HG03571 (cell line): Measurements from ENCODE around the gene SLC35A1.
"Not testable (repeated sequence)": the region's sequence is repeated elsewhere in the genome, so short reads cannot be mapped to it uniquely, and the experiment has no call there.

Experiments
- ATAC-seq: cut with Tn5 transposase; IDR thresholded peaks from one replicate; pipeline ENCODE4 v1.9.1; 2021; ENCODE audit not compliant: unreplicated experiment

The SLC35A1 gene, protein sequence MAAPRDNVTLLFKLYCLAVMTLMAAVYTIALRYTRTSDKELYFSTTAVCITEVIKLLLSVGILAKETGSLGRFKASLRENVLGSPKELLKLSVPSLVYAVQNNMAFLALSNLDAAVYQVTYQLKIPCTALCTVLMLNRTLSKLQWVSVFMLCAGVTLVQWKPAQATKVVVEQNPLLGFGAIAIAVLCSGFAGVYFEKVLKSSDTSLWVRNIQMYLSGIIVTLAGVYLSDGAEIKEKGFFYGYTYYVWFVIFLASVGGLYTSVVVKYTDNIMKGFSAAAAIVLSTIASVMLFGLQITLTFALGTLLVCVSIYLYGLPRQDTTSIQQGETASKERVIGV

DNA sequence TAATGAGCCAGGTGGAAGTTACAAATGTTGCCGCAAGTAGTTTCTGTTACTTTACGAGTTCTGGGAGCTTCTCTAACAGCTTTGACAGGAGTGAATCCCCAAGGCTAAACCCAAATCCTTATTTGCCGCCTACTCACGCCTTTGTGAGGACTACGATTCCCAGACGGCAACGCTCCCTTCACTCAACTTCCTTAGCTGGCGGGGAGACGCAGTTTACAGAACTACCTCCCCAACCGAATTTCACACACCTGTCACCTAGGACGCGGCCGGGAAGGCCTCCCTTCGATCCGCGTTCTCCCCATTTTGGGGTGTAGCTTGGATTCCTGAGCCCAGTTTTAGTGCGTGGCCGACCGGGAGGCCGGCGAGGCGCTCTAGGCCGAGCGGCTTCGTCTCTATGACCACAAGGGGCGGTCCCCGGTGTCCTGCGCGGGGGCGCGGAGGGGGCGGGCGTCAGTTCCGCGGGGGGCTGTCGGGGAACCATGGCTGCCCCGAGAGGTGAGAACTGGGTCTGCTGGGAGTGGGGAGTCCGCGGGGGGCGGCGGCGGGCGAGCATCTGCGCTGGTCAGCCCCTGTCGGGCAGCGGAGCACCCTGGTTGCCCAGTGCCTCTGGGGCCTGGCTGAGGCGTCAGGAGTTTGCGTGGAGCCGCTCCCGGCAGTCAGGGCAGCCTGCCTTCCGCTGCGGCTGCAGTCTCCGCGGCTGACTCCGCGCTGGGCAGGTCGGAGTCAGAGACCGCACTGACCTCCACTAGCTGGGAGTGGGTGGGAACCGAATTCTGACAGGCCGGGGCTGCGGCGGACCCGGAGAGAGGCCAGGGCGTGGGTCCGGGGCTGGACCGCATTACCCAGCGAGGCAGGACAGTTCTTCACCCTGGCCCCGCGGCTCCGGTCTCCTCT lies at the start of gene SLC35A1:
SLC35A1 (plus strand) TSS at position 450 of the 894 bp plus-strand sequence; CDS start at position 480, 30 bp downstream.
- ATAC-seq, result peak; percentile 93

DNA sequence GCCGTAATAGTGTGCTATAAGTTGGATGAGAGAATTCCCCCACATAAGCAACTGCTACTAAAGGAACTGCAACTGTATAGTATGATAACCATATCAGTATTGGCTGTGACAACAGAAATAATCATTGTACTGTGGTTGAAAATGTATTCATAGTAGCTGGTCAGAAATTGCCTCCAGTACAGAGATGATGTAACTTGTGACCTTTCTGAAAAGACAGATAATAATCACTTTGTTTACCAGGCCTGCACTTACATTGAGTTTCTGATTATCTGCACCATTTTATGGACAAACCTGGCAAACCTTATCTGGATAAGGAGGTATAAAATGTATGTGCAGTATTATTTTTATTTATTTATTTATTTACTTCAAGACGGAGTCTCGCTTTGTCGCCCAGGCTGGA lies 46.0 kb upstream of the SLC35A1 start:
- no peak for ATAC-seq

DNA sequence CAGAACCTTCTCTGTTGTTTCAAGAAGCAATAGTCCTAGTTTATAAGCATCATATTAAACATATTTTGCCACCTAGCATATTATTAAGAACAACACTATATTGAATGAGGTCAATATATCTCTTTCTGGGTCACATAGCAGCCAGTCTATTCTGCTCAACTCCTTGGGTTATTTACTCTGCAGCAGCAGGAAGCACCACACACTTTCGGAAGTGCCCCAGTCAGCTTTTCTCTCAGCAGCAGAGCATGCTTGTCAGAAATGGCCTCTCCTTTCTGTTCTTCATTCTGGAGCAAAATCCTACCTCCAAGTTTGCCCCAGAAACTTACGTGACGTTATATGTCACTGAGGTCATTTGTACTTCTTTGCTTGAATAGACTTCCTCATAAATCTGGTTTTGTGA lies 42.3 kb upstream of the SLC35A1 start:
- no peak for ATAC-seq

DNA sequence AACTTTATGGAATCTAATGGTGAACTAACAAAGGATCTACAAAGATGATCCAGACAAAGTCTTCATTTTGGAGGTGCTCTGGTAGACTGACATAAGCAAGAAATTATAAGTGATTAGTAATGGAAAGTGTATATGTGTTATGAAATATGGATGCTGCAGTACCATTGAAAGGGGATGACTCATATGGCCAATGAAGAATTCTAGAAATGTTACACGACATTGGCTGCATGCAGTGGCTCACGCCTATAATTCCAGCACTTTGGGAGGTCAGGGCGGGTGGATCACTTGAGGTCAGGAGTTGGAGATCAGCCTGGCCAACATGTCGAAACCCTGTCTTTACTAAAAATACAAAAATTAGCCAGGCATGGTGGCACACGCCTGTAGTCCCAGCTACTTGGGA lies 41.5 kb upstream of the SLC35A1 start:
- ATAC-seq, result no peak

DNA sequence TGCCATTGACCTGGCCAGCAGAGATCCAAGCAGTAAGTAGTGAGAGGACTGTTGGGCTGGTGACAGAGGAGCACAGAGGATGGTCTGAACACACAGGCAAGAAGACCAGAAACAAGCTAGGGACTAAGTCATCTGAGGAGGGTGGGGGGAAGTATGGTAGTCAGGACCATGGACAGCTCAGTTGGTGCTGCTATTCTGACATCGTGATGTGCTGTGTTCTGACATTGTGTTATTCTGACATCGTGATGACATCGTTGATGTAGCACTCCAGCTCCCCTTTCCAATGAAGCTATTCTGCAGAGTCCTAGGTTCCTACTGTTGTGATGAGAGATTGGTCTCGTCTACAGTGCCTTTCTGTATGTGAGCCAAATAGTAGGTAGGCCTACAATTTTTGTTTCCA lies 36.3 kb upstream of the SLC35A1 start:
- ATAC-seq, result no peak

DNA sequence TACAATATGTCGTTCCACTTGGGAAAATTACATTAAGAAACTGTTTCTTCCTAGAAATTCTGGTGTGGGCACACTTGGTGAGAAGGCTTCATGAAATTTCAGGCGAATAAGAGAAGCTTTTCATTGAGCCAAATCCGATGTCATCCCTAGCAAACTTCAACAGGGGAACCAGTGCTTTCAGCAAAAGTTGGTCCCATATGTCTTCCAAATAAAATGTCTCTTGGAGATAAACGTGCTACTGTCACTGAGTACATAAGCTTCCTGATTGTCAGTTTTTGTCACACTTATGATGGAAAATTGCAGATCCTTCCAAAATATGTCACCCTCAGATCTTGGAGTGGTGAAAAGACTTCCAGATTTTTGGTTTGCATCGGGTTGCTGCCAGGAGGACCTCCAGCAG lies 31.1 kb upstream of the SLC35A1 start:
- ATAC-seq, result no peak

DNA sequence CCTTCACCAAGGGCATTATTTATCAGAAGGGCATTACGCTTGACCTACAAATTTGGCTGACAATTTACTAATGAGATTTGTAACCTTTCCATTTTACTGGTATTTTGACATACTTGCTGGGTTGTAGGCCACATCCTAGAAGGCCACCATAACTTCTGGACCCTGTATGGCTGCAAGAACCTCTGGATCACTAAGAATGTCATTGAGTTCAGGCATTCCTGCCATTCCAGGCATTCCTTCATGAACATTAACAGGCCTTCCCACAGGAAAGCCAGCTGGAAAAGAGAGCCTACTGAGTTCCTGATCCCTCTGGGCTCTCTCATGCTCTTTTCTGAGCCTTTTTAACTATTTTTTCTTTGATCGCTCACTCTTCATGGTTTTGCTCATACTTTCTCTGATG lies 28.4 kb upstream of the SLC35A1 start:
- no peak for ATAC-seq

DNA sequence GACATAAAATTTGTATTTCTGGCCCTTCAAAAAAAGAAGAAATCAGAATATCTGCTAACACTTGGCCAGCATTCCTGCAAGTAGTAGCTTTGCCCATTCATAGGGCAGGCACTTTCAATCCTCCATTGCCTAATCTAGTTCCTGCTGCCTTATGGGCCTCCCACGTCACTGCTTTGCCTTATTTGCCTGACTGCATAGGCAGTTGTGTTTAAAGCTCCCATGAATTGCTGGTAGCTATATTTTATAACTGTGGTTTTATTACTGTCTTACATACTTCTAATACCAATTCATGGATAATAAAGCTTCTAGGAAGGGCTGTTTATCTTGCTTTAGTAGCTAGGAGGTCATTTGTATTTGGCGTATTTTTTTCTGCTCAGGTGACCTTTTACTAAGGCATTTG lies 7.7 kb upstream of the SLC35A1 start:
- ATAC-seq, result no peak

DNA sequence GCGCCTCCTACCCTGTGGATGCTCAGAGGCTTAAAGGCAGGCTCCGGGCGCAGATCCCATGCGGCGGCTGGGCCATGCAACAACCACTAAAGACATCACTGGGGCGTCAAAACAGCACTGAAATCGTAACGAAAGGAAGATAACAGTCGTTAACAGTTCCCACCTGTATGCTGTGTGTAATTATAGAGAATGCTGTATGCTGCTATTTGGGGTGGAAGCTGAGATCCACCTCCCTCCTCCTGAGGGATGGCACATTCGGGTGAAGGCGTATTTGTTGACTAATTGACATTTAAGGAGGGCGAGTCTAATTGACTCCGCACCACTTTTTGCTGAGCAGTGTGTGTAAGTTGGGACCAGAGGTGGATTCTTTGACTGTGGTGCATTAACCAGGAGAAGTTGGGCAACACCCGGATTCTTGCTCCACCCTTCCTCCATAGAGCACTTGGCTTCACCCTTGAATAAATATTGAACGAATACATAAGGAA lies 687 bp downstream of the SLC35A1 start:
- ATAC-seq, result peak; percentile 60

DNA sequence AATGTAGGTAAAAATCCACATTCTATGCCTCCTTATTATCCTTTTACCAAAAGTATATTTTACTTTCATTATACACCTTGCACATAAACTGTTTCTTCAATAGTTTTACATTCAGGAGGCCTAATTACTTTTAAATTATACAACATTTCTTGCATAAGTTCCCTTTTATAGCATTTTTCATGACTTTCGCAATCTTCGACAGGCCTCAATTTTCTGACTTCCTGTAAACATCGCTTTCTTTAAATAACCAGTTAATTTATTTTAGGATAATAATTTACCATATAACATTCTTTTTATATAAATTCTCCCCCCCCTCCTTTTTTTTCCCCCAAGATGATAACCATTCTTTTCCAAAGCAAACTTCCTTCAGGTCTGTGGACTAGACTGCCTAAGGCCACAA lies 9.2 kb downstream of the SLC35A1 start:
- ATAC-seq, result no peak

DNA sequence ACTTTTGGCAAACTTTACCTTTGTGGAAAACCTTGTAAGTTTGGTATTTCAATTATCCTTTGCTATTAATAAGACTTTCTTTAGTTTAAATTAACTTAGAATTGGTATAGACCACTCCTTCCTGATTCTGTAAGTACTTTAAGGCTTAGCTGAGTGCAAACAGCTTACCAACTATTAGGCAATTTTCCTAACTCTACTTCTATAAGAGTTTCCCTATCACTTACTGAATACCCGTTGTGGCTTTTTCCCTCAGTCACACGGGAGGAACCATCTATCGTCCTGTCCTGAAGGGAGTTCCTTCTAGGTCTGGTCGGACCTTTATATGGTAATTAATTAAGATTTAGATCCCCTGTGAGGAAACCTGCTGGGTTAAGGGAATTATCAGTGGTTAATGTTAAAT lies 9.6 kb downstream of the SLC35A1 start:
- ATAC-seq, result no peak

DNA sequence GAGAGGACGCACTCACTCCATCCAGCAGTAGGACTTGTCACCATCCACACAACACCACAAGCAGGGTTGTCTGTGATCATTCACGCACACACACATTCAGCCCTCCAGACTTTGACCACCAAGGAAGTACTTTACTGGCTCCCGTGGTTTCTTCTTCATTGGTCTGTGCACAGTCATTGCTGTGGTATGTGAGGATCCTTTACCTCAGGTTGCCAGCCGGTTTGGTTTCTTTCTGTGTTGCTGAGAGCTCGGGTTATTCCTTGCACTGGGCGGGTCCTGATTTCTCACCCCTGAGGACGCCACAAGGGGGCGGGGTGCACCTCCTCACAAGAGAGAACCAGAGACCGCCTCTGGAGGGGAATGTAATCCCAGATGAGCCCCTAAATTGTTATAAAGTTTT lies 11.2 kb downstream of the SLC35A1 start:
- ATAC-seq, result no peak

DNA sequence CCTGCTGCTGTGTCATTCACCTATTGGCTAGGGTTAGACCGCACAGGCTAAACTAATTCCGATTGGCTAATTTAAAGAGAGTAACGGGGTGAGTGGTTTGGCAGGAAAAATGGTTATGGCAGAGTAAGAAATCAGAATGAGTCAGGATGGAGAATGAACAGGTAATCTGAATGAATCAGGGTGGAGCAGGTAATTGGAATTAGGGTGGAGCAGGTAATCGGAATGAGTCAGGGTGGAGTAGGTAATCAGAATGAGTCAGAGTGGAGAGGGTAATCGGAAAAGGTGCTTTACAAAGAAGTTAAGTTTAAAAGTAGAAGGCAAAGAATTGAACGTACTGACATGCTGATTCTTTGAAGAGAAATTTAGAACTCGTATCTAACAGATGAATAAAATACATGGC lies 11.7 kb downstream of the SLC35A1 start:
- no peak for ATAC-seq

DNA sequence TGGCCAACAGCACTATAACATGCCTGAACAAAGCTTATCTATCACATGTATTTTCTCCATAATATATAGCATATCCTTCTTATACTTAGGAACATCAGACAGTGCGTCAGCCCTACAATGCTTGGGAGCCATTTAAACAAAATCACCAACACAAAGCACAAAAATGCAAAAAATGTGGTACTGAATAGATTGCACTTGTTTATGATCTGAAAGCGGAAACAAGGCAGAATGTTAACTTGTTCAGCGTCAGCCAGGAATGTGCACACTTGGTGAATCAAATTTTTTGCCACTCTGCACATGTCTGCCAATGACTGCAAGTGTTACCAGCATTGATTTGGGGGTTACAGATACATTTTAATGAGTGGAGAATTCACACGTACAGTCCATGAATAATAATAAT lies 14.8 kb downstream of the SLC35A1 start:
- no peak for ATAC-seq

DNA sequence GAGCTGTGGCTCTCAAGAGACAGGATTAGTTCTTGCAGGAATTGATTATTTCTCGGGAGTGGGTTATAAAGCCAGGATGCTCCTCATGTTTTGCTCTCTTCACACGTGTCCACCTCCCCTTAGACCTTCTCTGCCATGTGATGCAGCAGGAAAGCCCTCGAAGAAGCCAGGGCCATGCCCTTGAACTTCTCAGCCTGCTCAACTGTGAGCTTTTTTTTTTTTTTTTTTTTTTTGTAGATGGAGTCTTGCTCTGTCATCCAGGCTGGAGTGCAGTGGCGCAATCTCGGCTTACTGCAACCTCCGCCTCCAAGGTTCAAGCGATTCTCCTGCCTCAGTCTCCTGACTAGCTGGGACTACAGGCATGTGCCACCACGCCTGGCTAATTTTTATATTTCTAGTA lies 16.6 kb downstream of the SLC35A1 start:
- not testable (repeated sequence) for ATAC-seq

DNA sequence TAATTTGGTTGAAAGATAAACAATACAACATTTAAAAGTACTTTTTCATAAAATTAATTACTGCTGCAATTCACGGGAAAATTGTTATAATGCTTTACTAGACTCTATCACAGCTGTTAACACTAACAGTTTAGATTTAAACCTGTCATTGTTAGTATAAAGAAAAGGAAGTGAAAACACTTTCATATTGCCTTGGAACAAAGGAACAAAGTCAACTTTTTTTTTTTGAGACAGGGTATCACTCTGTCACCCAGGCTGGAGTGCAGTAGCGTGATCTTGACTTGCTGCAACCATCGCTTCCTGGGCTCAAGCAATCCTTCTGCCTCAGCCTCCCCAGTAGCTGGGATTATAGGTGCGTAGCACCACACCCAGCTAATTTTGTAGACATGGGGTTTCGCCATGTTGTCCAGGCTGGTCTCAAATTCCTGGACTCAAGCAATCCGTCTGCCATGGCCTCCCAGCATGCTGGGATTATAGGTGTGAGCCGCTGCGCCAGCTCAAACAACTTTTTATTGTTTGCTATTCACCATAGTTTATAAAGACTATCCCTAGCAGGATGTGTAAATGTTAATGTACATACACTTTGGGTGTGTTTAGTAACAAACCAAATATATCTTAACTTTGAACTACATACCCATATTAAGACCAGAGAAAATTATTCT lies 22.1 kb downstream of the SLC35A1 start:
- no peak for ATAC-seq

DNA sequence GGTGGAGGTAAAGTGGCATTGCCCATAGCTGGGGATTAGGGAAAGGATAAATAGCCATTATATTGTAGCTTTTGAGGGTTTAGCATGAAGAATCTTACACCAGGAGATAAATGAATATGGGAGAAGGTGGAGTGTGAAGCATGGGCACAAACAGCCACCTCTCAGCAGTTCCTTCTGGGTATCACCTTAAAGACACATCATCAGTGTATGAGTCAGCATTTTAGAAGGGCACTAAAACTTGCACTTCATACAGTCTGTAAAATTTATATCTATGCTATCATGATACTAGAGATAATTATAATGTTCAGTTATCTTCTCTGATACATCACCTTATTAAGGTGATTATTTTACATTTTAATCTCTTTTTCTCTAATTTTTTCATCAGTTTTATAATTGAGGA lies 25.3 kb downstream of the SLC35A1 start:
- ATAC-seq, result no peak

DNA sequence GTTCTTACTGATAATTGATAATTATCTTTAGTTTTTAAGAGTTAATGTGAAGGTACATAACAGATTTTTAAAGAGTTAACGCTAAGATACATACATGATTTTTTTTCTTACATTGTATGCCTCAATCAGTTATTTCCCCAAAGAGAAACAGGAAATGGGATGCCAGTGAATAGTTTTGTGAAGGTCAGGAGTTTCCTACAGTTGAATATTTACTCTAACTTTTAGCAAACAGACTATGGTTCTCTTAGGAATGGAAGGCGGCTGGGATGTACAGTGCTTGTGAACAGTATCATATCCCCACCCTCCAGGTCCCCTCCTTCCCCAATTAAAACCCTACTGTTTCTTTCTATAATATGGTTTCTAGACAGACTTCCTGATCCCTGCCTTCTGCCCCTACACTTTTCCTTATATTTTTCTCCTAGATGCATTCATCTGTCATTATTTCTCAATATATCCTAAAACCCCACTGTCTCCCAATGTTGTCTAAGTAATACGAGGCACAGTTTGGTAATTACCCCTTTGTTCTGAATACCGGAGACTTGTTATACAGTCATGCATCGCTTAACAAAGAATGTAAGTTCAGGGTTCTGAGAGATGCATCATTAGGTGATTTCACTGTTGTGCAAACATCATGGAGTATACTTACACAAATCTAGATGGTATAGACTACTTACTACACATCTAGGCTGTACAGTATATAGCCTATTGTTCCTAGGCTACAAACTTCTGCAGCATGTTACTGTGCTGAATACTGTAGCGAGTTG lies 29.2 kb downstream of the SLC35A1 start:
- no peak for ATAC-seq

DNA sequence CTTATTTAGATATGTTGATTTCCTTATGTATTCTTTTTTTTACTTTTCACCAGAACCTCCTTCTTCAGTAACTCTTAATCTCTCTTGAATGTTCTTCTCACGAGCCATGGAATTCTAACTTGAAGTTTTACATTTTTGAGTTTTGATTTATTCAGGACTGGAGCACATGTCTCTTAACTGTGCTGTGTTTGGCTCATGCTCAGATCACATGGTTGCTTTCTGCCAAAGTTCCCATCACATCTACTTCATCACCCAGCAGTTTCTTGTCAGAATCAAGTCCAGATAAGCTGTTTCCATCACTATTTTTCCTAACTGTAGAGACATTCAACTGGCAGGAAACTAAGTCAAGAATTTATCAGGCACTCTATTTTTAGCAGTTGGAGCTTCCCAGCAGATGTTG lies 31.7 kb downstream of the SLC35A1 start:
- no peak for ATAC-seq

DNA sequence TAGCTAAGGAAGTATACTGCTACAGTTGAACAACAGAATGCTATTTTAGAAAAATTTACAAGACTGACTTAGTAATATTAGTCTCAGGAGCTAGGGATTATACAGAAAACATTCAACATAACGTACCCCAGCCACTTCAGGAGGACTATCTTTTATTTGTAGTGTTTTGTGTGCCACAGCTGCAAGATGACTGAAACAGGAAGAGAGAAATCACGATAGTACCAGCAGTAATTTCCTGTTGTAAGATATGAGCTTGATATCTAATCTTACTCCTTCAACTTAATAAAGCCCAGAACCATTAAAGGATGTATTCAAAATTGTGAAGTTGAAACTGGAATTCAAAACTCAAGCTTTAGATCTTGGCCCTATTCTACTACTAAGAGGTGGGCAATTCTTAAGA lies 42.1 kb downstream of the SLC35A1 start:
- ATAC-seq, result no peak

DNA sequence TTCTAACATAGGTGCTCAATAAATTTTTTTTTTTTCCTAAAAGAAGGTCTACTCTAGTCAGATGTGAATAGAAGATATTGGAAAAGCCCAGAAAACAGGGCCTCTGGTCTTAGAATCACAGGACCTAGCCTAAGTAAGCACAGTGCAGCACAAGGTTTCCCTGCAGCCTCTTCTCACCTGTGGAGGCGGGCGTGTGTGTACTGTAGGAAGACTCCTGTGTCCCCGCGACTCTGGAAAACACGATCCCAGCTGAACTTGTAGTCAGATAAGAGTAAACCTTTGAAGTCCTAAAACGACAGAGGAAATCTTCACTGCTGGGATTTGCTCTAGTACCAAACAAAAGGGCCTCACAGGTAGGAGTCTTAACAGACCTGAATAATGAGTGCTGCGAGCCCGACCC lies 45.7 kb downstream of the SLC35A1 start:
- no peak for ATAC-seq
